ENCODE data around the gene AADACL3.
"Not testable (repeated sequence)": the region's sequence is repeated elsewhere in the genome, so short reads cannot be mapped to it uniquely, and the experiment has no call there.

The AADACL3 gene

GRCh38 chr1:12722626-12723025 is 6.7 kb downstream of the AADACL3 start:
- H3K36me3 ChIP-seq (ENCODE audit: insufficient read depth, low read depth, low read length): no peaks in the 10 kb centered on the region
- no peaks in the 10 kb centered on the region for H3K27me3 ChIP-seq (ENCODE audit: insufficient read depth, low read length)
- no peak overlapping the region for H3K4me3 ChIP-seq (ENCODE audit: low read length)
- H3K4me1 ChIP-seq (ENCODE audit: insufficient read depth, low read length): peaks cover 7% of the 10 kb centered on the region; the same call in 1 of the 2 replicates
- no peak overlapping the region for H3K27ac ChIP-seq (ENCODE audit: low read length)
- H3K9ac ChIP-seq (ENCODE audit: low read depth, low read length): no peak overlapping the region
- no peaks in the 10 kb centered on the region for H3K9me3 ChIP-seq (ENCODE audit: insufficient read depth, low read depth, low read length)

- H3K27ac ChIP-seq (ENCODE audit: low read length): no peak overlapping the region
- H3K27me3 ChIP-seq (ENCODE audit: insufficient read depth, low read length): no peaks in the 10 kb centered on the region
- no peak overlapping the region for H3K4me3 ChIP-seq (ENCODE audit: low read length)
- no peak overlapping the region for H3K9ac ChIP-seq (ENCODE audit: low read depth, low read length)
- H3K4me1 ChIP-seq (ENCODE audit: insufficient read depth, low read length): no peaks in the 10 kb centered on the region
- H3K9me3 ChIP-seq (ENCODE audit: insufficient read depth, low read depth, low read length): no peaks in the 10 kb centered on the region
- no peaks in the 10 kb centered on the region for H3K36me3 ChIP-seq (ENCODE audit: insufficient read depth, low read depth, low read length)
Measured at GRCh38 chr1:12728391-12728790, 12.5 kb downstream of the AADACL3 start.

- H3K4me1 ChIP-seq (ENCODE audit: insufficient read depth, low read length): no peaks in the 10 kb centered on the region
- no peaks in the 10 kb centered on the region for H3K9me3 ChIP-seq (ENCODE audit: insufficient read depth, low read depth, low read length)
- no peak overlapping the region for H3K4me3 ChIP-seq (ENCODE audit: low read length)
- H3K36me3 ChIP-seq (ENCODE audit: insufficient read depth, low read depth, low read length): no peaks in the 10 kb centered on the region
- no peak overlapping the region for H3K9ac ChIP-seq (ENCODE audit: low read depth, low read length)
- H3K27me3 ChIP-seq (ENCODE audit: insufficient read depth, low read length): no peaks in the 10 kb centered on the region
- H3K27ac ChIP-seq (ENCODE audit: low read length): no peak overlapping the region
Measured at GRCh38 chr1:12730156-12730555, 14.2 kb downstream of the AADACL3 start.

- H3K9ac ChIP-seq (ENCODE audit: low read depth, low read length); H3K9me3 ChIP-seq (ENCODE audit: insufficient read depth, low read depth, low read length); H3K4me1 ChIP-seq (ENCODE audit: insufficient read depth, low read length); H3K27ac ChIP-seq (ENCODE audit: low read length); H3K4me3 ChIP-seq (ENCODE audit: low read length); H3K27me3 ChIP-seq (ENCODE audit: insufficient read depth, low read length); H3K36me3 ChIP-seq (ENCODE audit: insufficient read depth, low read depth, low read length): not testable (repeated sequence)
Measured at GRCh38 chr1:12731084-12731483, 15.2 kb downstream of the AADACL3 start.

GRCh38 chr1:12734651-12735050 is 18.7 kb downstream of the AADACL3 start:
- Histone ChIP-seq H3K27ac (ENCODE audit: low read length) (no peak overlapping the region), H3K4me1 (ENCODE audit: insufficient read depth, low read length) (no peaks in the 10 kb centered on the region), H3K36me3 (ENCODE audit: insufficient read depth, low read depth, low read length) (no peaks in the 10 kb centered on the region), H3K27me3 (ENCODE audit: insufficient read depth, low read length) (no peaks in the 10 kb centered on the region), H3K9me3 (ENCODE audit: insufficient read depth, low read depth, low read length) (no peaks in the 10 kb centered on the region), H3K9ac (ENCODE audit: low read depth, low read length) (no peak overlapping the region), H3K4me3 (ENCODE audit: low read length) (no peak overlapping the region)

- no peaks in the 10 kb centered on the region for H3K27me3 ChIP-seq (ENCODE audit: insufficient read depth, low read length)
- H3K27ac ChIP-seq (ENCODE audit: low read length): no peak overlapping the region
- no peaks in the 10 kb centered on the region for H3K36me3 ChIP-seq (ENCODE audit: insufficient read depth, low read depth, low read length)
- H3K9ac ChIP-seq (ENCODE audit: low read depth, low read length): no peak overlapping the region
- H3K9me3 ChIP-seq (ENCODE audit: insufficient read depth, low read depth, low read length): no peaks in the 10 kb centered on the region
- no peak overlapping the region for H3K4me3 ChIP-seq (ENCODE audit: low read length)
- H3K4me1 ChIP-seq (ENCODE audit: insufficient read depth, low read length): no peaks in the 10 kb centered on the region
Measured at GRCh38 chr1:12738934-12739333, 23.0 kb downstream of the AADACL3 start.

- H3K27me3 ChIP-seq (ENCODE audit: insufficient read depth, low read length): no peaks in the 10 kb centered on the region
- H3K9me3 ChIP-seq (ENCODE audit: insufficient read depth, low read depth, low read length): no peaks in the 10 kb centered on the region
- no peaks in the 10 kb centered on the region for H3K36me3 ChIP-seq (ENCODE audit: insufficient read depth, low read depth, low read length)
- no peak overlapping the region for H3K27ac ChIP-seq (ENCODE audit: low read length)
- H3K4me1 ChIP-seq (ENCODE audit: insufficient read depth, low read length): no peaks in the 10 kb centered on the region
- H3K4me3 ChIP-seq (ENCODE audit: low read length): no peak overlapping the region
- H3K9ac ChIP-seq (ENCODE audit: low read depth, low read length): no peak overlapping the region
Measured at GRCh38 chr1:12739613-12740012, 23.7 kb downstream of the AADACL3 start.

GRCh38 chr1:12741946-12742345 is 26.0 kb downstream of the AADACL3 start:
- H3K36me3 ChIP-seq (ENCODE audit: insufficient read depth, low read depth, low read length): no peaks in the 10 kb centered on the region
- no peak overlapping the region for H3K9ac ChIP-seq (ENCODE audit: low read depth, low read length)
- no peaks in the 10 kb centered on the region for H3K9me3 ChIP-seq (ENCODE audit: insufficient read depth, low read depth, low read length)
- no peak overlapping the region for H3K27ac ChIP-seq (ENCODE audit: low read length)
- H3K4me1 ChIP-seq (ENCODE audit: insufficient read depth, low read length): no peaks in the 10 kb centered on the region
- no peak overlapping the region for H3K4me3 ChIP-seq (ENCODE audit: low read length)
- H3K27me3 ChIP-seq (ENCODE audit: insufficient read depth, low read length): no peaks in the 10 kb centered on the region

GRCh38 chr1:12745126-12745991 is 29.4 kb downstream of the AADACL3 start:
- Histone ChIP-seq H3K27me3 (ENCODE audit: insufficient read depth, low read length) (no peaks in the 10 kb centered on the region), H3K36me3 (ENCODE audit: insufficient read depth, low read depth, low read length) (no peaks in the 10 kb centered on the region), H3K9ac (ENCODE audit: low read depth, low read length) (no peak overlapping the region), H3K4me3 (ENCODE audit: low read length) (no peak overlapping the region), H3K9me3 (ENCODE audit: insufficient read depth, low read depth, low read length) (no peaks in the 10 kb centered on the region; the same call in 1 of the 2 replicates), H3K27ac (ENCODE audit: low read length) (no peak overlapping the region), H3K4me1 (ENCODE audit: insufficient read depth, low read length) (no peaks in the 10 kb centered on the region)

- Histone ChIP-seq H3K36me3 (ENCODE audit: insufficient read depth, low read depth, low read length) (no peaks in the 10 kb centered on the region), H3K4me3 (ENCODE audit: low read length) (no peak within 1 kb of the TSS), H3K27me3 (ENCODE audit: insufficient read depth, low read length) (no peaks in the 10 kb centered on the region), H3K9ac (ENCODE audit: low read depth, low read length) (no peak within 1 kb of the TSS), H3K27ac (ENCODE audit: low read length) (no peak within 1 kb of the TSS), H3K4me1 (ENCODE audit: insufficient read depth, low read length) (no peaks in the 10 kb centered on the region), H3K9me3 (ENCODE audit: insufficient read depth, low read depth, low read length) (no peaks in the 10 kb centered on the region; the same call in 1 of the 2 replicates)
Measured at GRCh38 chr1:12745992-12746323, 30.0 kb downstream of the AADACL3 start, which contains the start of gene CFAP107. CFAP107 (plus strand) TSS chr1:12746200; CDS start chr1:12746431, 231 bp downstream.

GRCh38 chr1:12748778-12749355 is 33.0 kb downstream of the AADACL3 start:
- Histone ChIP-seq H3K9me3 (ENCODE audit: insufficient read depth, low read depth, low read length) (no peaks in the 10 kb centered on the region; the same call in 1 of the 2 replicates), H3K27me3 (ENCODE audit: insufficient read depth, low read length) (no peaks in the 10 kb centered on the region), H3K27ac (ENCODE audit: low read length) (no peak overlapping the region), H3K4me3 (ENCODE audit: low read length) (no peak overlapping the region), H3K4me1 (ENCODE audit: insufficient read depth, low read length) (no peaks in the 10 kb centered on the region), H3K36me3 (ENCODE audit: insufficient read depth, low read depth, low read length) (no peaks in the 10 kb centered on the region), H3K9ac (ENCODE audit: low read depth, low read length) (no peak overlapping the region)

GRCh38 chr1:12754738-12755137 is 38.8 kb downstream of the AADACL3 start:
- no peak overlapping the region for H3K9ac ChIP-seq (ENCODE audit: low read depth, low read length)
- no peak overlapping the region for H3K27ac ChIP-seq (ENCODE audit: low read length)

More at GRCh38 chr1:12754738-12755137, 38.8 kb downstream of the AADACL3 start:
- H3K4me3 ChIP-seq (ENCODE audit: low read length): no peak overlapping the region
- H3K9me3 ChIP-seq (ENCODE audit: insufficient read depth, low read depth, low read length): no peaks in the 10 kb centered on the region
- no peaks in the 10 kb centered on the region for H3K36me3 ChIP-seq (ENCODE audit: insufficient read depth, low read depth, low read length)
- H3K27me3 ChIP-seq (ENCODE audit: insufficient read depth, low read length): no peaks in the 10 kb centered on the region
- no peaks in the 10 kb centered on the region for H3K4me1 ChIP-seq (ENCODE audit: insufficient read depth, low read length)

Measured in iPS-20b (cell line).